ENCODE measurements around the gene KLRC3. TPM values are rescaled to one million over a fixed set of nuclear protein-coding genes. Genes with fewer than 3 reads are reported as not detected.
A peak's percentile ranks its signal among the peaks of the same experiment; 100 is the strongest.
"Not testable (repeated sequence)": the region's sequence is repeated elsewhere in the genome, so short reads cannot be mapped to it uniquely, and the experiment has no call there.

The KLRC3 gene
- total RNA-seq = not detected

DNA sequence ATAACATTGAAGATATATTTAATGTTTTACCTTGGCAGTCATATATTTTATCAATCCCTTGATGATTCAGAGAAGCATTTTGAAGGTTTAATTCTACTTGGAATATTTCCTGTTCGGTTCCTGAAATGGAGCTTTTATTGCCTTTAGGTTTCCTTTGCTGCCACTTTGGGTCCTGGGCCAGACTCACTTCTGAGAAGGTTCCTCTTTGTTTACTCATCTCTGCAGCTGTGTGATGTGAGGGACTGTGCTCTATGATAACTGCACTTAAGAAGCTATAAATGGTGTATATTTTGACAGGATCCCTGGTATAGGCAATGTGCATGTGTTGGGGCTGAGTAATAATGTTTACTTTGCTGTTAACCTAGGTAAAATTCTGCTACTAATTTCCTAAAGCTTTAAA lies at the start of gene KLRC3:
Gene KLRC3 (minus strand): TSS at position 262 of the 400 bp plus-strand sequence. CDS start 45 bp downstream, at position 217.
- ATAC-seq; intact Hi-C loops (cut with DNase I); DNase-seq (ENCODE audit: low spot score): not testable (repeated sequence)

DNA sequence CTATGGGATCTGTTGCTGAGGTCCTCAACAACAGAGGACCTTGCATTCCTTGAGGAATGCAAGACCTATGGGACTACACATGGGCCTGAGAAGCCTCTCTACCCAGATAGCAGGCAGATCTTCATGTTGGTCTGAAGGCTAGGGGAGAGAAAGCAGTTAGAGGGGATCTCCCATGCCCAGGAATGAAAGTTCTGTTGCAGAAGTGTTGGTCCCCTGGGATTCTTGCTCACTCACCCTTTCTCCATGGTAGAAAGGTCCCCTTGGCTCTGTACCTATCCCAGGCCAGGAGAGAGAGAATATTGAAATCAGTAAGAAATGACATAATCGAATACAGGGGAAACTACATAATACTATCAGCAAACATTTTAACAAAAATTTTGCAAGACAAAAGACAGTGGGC lies 49.3 kb upstream of the KLRC3 start:
- intact Hi-C loops (cut with DNase I) = no loop called here
- no peak for ATAC-seq
- DNase-seq (ENCODE audit: low spot score) = no peak

DNA sequence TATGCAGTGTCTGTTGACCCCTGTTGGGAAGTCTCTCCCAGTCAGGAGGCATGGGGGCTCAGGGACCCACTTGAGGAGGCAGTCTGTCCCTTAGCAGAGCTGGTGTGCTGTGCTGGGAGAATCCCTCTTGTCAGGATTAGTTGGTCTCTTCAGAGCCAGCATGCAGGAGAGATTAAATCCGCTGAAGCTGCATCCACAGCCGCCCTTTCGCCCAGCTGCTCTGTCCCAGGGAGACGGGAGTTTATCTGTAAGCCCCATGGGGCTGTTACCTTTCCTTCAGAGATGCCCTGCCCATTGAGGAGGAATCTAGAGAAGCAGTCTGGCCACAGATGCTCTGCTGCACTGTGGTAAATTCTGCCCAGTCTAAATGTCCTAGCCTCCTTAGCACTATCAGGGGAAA lies 45.9 kb upstream of the KLRC3 start:
- intact Hi-C loops (cut with DNase I) = no loop called here
- no peak for ATAC-seq
- no peak for DNase-seq (ENCODE audit: low spot score)

DNA sequence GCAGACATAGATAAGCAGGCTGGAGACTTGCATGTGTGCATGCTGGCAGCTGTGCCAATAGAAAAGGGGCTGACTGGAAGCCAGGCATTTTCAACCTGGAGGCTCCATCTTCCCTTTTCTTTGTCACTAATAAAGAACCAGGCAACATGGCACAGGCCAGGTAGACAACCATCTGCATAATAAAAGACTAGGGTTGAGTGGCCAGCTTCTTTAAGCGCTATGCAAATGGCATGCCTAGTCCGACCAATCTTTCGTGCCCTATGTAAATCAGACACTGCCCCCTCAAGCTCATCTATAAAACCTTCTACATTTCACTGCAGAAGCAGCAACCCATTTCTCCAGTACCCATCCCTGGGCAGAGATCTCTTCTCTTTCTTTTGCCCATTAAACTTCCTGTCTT lies 37.4 kb upstream of the KLRC3 start:
- ATAC-seq = no peak
- no peak for DNase-seq (ENCODE audit: low spot score)
- intact Hi-C loops (cut with DNase I) = no loop called here

DNA sequence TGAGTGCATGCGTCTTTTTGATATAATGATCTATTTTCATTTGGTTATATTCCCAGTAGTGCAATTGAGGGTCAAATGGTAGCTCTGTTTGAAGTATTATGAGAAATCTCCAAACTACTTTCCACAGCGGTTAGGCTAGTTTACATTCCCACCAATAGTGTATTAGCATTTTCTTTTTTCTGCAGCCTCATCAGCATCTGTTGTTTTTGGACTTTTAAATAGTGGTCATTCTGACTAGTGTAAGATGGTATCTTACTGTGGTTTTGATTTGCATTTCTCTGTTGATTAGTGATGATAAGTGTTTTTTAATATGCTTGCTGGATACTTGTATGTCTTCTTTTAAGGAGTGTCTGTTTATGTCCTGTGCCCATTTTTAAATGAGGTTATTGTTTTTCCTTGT lies 36.5 kb upstream of the KLRC3 start:
- intact Hi-C loops (cut with DNase I) = no loop called here
- no peak for DNase-seq (ENCODE audit: low spot score)
- no peak for ATAC-seq

DNA sequence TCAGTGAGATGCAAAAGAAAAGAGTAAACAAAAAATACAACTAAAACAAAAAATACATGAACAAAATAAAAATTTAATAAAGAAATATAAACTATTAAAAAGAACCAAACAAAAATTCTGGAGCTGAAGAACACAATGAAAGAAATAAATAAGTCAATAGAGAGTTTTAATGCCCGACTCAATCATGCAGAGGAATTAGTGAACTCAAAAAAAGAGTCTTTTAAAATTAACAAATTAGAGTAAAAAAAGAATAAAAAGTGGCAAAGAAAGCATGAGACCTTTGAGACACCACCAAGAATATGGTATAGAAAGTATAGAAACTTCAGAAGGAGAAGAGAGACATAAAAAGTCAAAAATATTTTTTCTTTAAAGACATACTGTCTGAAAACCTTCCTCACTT lies 35.4 kb upstream of the KLRC3 start:
- ATAC-seq (no peak), DNase-seq (ENCODE audit: low spot score) (no peak)
- intact Hi-C loops (cut with DNase I) = no loop called here

DNA sequence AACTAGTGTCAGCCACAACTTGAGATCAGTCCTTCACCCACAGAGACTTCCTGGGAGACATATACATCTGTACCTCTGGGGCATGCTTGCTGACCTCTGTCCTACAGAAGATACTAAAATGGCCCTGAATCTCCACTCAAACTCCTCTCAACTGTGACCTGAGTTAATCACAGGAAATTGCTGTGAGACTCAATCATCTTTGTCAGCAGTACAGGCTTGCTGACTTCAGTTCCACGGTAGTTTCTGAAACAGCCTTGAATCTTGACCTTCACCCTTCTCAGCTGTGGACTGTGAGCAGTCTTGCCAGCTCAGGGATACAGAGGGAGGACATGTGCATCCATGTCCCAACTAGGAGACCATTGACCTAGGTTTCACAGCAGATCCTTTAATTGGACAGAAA lies 34.1 kb upstream of the KLRC3 start:
- DNase-seq (ENCODE audit: low spot score) (no peak), ATAC-seq (no peak)
- intact Hi-C loops (cut with DNase I) = no loop called here

DNA sequence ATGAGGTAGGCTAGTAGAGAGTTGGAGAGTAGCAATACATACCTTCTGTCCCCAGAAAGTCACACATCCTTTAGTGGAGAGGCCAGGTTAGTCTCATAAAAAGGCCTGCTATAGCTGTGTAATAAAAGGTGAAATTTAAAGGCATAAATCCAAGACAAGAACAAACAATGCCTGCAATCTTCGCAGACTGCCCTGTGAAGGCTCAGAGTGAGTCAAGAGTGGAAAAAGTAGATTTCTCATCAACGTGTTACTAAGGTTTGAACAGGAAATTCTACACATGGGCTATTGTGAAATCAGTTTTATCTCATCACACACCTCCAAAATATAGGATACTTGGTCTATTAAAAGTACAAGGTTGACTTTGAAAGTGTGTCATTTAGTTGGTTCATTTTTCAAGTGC lies 32.8 kb upstream of the KLRC3 start, which contains the start of gene KLRC1:
Gene KLRC1 (minus strand): TSS at position 222 of the 400 bp plus-strand sequence. CDS start 2,221 bp downstream, outside the sequence.
- DNase-seq (ENCODE audit: low spot score) = no peak
- intact Hi-C loops (cut with DNase I) = no loop called here

DNA sequence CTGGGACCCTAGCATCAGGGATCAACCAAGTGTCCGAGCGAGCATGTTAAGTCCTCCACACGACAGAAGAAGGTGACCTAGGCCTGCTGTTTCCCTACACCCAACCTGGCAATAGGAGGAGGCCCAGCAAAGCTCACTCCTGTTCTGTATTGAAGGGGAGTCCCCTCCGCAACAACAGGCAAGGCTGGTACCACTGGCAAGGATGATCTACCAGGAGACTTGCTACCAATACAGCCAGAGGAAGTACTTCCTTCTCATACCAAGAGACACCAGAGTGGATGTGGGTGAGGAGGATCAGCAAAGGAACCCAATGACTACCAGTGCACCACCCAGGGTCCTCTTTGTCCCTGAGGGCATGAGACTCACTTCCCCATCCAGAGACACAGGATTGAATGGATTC lies 27.8 kb upstream of the KLRC3 start:
- intact Hi-C loops (cut with DNase I) = no loop called here
- no peak for DNase-seq (ENCODE audit: low spot score)
- ATAC-seq = no peak

More for the DNA sequence above, 32.8 kb upstream of the KLRC3 start, which contains the start of gene KLRC1:
- no peak for ATAC-seq

DNA sequence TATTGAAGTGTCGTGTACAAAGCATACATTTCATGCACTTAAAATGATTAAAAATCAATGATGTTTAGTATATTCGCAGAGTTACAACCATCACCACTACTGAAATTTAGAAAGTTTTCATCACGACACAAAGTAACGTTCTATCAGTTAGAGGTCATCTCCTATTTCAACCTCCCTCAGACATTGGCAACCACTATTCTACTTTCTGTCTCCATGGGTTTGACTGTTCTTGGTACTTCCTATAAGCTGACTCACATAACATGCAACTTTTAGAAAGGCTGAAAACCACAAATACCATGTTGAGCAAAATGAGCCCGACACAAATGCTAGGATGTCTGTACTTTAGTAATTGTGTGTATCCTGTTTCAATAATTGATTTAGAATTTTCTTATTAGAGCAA lies 25.7 kb upstream of the KLRC3 start:
- DNase-seq (ENCODE audit: low spot score); intact Hi-C loops (cut with DNase I); ATAC-seq: not testable (repeated sequence)

DNA sequence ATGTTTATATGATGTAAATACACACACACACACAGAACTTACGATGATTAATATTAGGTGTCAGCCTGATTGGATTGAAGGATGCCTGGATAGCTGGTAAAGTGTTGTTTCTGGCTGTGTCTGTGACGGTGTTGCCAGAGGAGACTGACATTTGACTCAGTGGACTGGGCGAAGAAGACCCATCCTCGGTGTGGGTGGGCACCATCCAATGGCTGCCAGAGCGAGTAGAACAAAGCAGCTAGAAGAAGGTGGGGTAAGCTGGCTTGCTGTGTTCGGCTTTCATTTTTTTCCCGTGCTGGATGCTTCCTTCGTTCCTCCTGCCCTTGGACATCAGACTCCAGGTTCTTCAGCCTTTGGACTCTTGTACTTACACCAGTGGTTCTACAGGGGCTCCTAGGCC lies 20.7 kb upstream of the KLRC3 start:
- DNase-seq (ENCODE audit: low spot score); ATAC-seq; intact Hi-C loops (cut with DNase I): not testable (repeated sequence)

DNA sequence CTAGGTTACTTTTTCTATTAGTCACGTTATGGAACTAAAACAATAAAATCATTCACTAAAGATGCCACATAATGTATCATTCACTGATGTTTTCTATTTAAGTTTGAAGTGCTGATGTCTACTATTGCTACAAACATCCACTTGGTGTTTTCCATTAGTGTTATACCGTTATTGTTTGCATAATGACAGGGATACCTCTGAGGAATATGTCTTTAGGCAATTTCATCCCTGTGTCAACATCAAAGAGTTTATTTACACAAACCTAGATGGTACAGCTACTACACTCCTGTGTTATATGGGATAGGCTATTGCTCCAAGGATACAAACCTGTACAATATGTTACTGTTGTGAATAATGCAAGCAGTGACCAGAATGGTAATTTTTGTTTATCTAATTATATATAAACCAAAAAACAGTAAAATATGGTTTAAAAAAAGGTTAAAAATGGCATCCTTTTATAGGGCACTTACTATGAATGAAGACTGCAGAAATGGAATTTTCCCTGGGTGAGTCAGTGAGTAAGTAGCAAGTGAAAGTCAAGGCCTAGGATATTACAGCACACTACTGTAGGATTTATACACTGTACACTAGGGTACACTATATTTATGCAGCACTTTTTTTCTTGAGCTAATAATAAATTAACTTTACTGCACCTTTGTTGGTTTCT lies 19.3 kb upstream of the KLRC3 start:
- DNase-seq (ENCODE audit: low spot score); ATAC-seq; intact Hi-C loops (cut with DNase I): not testable (repeated sequence)

DNA sequence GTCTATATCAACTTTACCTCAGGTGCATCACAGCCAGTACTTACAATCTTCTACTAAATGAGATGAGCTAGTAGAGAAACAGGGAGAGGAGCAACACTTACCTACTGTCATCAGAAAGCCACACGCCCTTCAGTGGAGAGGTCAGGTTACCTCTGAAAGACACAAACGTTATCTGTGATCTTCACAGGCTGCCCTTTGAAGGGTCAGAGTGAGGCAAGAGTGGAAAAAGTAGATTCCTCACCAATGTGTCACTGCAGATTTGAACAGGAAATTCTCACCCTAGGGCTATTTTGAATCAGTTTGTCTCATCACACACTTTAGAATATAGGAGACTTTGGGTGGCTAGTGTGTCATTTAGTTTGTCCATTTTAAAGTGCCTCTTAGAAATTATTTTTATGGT lies 17.2 kb upstream of the KLRC3 start:
- ATAC-seq; DNase-seq (ENCODE audit: low spot score); intact Hi-C loops (cut with DNase I): not testable (repeated sequence)

DNA sequence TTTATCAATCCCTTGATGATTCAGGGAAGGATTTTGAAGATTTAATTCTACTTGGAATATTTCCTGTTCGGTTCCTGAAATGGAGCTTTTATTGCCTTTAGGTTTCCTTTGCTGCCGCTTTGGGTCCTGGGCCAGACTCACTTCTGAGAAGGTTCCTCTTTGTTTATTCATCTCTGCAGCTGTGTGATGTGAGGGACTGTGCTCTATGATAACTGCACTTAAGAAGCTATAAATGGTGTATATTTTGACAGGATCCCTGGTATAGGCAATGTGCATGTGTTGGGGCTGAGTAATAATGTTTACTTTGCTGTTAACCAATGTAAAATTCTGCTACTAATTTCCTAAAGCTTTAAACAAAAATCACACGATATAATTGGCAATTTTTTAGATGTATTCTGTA lies 15.4 kb upstream of the KLRC3 start, which contains the start of gene KLRC2:
Gene KLRC2 (minus strand): TSS at position 195 of the 400 bp plus-strand sequence. CDS start 24 bp downstream, at position 171.
- ATAC-seq; DNase-seq (ENCODE audit: low spot score); intact Hi-C loops (cut with DNase I): not testable (repeated sequence)

DNA sequence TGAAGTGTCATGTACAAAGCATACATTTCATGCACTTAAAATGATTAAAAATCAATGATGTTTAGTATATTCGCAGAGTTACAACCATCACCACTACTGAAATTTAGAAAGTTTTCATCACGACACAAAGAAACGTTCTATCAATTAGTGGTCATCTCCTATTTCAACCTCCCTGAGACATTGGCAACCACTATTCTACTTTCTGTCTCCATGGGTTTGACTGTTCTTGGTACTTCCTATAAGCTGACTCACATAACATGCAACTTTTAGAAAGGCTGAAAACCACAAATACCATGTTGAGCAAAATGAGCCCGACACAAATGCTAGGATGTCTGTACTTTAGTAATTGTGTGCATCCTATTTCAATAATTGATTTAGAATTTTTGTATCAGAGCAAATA lies 10.2 kb upstream of the KLRC3 start:
- ATAC-seq; DNase-seq (ENCODE audit: low spot score); intact Hi-C loops (cut with DNase I): not testable (repeated sequence)

DNA sequence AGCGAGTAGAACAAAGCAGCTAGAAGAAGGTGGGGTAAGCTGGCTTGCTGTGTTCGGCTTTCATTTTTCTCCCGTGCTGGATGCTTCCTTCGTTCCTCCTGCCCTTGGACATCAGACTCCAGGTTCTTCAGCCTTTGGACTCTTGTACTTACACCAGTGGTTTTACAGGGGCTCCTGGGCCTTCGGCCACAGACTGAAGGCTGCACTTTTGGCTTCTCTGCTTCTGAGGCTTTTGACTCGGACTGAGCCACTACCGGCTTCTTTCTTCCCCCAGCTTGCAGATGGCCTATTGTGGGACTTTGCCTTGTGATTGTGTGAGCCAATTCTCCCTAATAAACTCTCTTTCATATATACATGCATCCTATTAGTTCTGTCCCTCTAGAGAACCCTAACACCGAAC lies 5.5 kb upstream of the KLRC3 start:
- ATAC-seq; intact Hi-C loops (cut with DNase I); DNase-seq (ENCODE audit: low spot score): not testable (repeated sequence)

DNA sequence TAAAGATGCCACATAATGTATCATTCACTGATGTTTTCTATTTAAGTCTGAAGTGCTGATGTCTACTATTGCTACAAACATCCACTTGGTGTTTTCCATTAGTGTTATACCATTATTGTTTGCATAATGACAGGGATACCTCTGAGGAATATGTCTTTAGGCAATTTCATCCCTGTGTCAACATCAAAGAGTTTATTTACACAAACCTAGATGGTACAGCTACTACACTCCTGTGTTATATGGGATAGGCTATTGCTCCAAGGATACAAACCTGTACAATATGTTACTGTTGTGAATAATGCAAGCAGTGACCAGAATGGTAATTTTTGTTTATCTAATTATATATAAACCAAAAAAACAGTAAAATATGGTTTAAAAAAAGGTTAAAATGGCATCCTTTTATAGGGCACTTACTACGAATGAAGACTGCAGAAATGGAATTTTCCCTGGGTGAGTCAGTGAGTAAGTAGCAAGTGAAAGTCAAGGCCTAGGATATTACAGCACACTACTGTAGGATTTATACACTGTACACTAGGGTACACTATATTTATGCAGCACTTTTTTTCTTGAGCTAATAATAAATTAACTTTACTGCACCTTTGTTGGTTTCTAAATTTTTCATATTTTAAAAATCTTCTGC lies 4.0 kb upstream of the KLRC3 start:
- ATAC-seq; intact Hi-C loops (cut with DNase I); DNase-seq (ENCODE audit: low spot score): not testable (repeated sequence)

DNA sequence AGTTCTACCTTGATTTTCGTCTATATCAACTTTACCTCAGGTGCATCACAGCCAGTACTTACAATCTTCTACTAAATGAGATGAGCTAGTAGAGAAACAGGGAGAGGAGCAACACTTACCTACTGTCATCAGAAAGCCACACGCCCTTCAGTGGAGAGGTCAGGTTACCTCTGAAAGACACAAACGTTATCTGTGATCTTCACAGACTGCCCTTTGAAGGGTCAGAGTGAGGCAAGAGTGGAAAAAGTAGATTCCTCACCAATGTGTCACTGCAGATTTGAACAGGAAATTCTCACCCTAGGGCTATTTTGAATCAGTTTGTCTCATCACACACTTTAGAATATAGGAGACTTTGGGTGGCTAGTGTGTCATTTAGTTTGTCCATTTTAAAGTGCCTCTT lies 1.8 kb upstream of the KLRC3 start:
- DNase-seq (ENCODE audit: low spot score); ATAC-seq; intact Hi-C loops (cut with DNase I): not testable (repeated sequence)

DNA sequence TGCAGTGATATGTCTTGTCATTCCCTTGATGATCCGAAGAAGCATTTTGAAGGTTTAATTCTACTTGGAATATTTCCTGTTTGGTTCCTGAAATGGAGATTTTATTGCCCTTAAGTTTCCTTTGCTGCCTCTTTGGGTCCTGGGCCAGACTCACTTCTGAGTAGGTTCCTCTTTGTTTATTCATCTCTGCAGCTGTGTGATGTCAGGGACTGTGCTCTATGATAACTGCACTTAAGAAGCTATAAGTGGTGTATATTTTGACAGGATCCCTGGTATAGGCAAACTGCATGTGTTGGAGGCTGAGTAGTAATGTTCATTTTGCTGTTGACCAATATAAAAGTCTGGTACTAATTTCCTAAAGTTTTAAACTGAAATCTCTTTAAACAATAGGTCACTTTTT lies 11.0 kb downstream of the KLRC3 start, which contains the start of gene KLRC4:
Gene KLRC4 (minus strand): TSS at position 366 of the 400 bp plus-strand sequence. CDS start 182 bp downstream, at position 184.
- ATAC-seq (peak; percentile 46), DNase-seq (ENCODE audit: low spot score) (no peak)
- intact Hi-C loops (cut with DNase I) = no loop called here

DNA sequence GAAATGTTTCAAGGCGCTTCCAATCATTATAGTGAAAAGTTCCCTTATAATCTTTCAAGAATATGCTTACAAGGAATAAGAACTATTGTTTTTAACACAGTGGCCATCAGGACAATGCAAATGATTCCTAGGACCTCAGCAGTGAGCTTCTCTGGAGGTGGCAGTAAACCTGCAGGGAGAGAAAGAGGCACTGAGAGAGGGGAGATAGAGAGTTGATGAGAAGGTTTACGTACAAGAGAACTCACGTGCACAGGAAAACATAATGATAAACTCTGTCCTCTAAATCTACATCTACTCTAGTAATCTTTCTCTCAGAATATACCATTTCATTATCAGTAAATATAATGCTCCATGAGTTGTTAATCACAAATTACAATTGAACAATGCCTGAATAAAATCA lies 11.6 kb downstream of the KLRC3 start:
- ATAC-seq (no peak), DNase-seq (ENCODE audit: low spot score) (no peak)
- intact Hi-C loops (cut with DNase I) = no loop called here

Data from sciatic nerve (tissue), 2 donors.